HG03432 (cell line): Measurements from ENCODE around the gene PROX2.

Source experiments
- ATAC-seq: cut with Tn5 transposase; IDR thresholded peaks from one replicate; pipeline ENCODE4 v1.9.1; 2021; ENCODE audit warnings: mild to moderate bottlenecking, moderate library complexity; ENCODE audit not compliant: unreplicated experiment

The PROX2 gene

DNA sequence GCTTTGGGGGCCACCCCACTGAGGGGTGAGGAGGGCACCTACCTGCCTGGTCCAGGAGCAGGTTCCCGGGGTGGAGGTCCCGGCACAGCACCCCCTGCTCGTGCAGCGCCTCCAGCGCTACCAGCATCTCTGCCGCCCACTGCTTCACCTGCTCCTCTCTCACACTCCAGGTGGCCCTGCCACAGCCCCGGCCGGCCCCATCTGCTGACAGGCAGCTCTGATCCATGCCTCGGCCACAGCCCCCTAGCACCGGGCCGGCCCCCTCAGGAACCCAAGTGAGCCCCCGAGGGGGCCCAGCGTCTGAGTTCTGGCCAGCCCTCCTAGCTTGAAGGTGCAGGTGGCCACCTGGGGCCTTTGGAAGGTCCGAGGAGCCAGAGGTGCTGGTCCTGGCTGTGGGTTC lies 33.6 kb upstream of the PROX2 start:
- ATAC-seq = no peak

DNA sequence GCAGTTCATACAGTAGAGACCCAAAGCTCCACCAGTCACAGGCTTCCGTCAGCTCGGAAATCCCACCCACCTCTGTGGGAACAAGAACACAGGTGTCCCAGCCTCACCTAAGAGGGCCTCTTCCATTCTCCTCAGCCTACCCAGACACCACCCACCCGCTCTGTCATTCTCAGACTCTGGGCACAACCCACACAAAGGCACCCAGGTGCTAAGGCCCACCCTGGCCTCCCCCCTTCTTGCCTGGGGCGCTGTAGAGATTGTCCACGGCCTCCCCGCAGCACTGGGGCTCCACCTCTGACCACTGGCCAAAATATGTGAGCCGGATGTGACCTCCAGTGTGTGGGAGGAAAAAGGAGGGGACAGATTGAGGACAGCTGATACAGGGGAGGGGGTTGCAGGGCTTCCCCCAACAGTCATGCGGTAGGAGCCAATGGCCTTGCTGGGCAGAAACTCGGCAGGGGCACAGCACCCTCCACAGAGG lies 33.0 kb upstream of the PROX2 start:
- no peak for ATAC-seq

DNA sequence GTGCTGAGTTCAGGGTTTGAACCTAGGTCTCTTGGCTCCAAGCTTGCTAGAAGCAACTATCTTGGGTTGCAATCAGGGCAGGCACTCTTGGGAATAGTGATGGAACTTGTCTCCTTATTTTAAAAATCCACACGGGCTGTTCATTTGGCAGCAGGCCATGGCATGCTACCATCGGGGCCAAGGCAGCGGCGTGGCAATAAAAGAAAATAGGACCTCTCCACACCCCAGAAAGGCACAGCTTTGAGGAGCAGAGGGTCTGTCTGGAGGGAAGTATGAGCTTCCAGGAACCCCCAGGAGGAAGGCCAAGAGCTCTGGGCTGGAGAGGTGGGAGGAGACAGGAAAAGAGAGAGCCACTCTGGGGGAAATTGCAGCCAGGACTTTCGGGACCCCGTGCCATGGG lies 31.8 kb upstream of the PROX2 start:
- ATAC-seq = no peak

DNA sequence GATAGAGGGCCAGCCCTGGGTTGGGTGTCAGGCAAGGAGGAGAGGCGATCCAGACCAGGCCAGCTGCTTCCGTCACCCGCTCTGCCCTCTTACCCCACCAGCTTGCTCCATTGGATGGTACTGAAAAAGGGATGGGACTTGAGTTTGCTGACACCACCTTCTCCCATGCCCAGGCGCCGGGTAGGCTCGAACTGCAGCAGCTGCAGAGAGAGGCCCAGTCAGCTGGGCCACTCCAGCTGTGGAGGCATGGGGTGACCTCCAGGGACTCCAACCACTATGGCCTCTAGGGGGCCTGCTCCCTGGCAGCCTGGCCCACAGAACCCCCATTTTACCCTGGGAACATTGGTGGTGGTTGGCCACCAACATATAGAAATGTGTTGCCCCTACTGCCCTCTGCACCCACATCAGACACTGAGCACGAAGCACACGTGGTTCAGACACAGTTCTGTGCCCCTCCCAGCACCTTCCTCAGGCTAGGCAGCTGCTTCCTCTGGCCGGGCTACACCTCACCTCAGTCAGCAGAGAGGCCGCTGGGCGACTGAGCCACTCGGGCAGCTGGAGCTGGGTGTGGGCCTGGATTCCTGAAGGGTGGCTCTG lies 31.1 kb upstream of the PROX2 start:
- ATAC-seq = no peak

DNA sequence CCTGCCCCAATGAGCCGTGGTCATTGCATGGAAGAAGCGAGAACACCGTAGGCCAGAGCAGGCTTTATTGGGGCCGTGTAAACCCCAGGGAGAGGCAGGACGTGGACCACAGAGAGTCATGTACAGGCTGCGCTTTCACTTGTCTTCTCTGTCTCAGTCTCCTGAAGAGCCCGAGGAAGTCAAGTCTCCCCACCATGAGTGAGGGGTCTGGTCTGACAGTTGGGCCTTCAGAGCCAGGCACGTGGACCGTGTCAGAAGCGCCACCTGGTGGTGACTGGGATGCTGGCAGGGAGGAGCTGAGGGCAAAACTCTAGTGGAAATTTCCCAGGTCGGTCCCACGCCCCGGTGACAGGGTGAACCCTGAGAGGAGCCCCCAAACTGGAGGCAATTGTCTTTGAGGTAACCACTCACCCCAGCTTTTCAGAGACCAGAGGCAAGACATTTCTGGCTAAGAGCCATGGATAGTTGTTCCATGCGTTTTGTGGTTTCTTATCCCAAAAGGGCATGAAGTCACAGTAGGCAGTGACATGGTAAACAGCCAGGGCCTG lies 29.7 kb upstream of the PROX2 start:
- no peak for ATAC-seq

DNA sequence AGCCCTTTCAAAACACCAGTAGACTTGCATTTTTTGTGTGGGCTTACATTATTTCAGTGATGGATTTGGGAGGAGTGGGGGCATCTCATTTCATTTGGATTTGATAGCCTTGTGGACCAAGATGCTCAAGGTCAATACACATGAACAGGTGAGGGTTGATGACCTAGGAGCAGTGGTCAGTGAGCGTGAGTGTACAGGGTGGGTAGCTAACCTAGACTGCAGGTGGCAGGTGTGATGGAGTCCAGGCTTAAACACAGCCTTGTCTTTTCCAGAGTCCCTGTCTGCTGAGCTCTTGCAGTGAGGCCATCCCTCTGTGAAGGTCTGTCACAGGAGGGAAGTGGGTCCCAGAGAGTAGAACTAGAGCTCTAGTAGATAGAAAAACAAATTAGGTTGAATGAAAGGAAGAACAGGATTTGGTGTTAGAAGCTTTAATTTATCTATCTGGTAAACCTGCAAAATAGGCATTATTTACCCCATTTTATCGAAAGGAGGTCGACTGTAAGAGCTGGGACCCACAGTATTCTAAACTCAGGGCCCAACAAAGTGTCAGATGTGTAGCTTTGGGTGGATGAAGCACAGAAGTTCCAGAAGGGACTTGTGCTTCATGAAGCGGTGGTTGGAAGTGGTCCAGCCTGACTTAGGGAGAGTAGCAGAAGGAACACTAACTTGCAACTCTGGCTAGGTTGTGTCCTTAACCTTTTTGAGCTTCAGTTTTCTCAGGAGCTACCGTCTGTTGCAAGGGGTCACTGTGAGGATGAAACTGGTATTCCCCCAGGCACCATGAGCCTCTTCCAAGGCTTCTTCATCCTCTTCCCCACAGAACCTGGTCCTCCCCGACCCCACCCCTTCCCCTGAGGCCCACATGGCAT lies 28.9 kb upstream of the PROX2 start:
- no peak for ATAC-seq

DNA sequence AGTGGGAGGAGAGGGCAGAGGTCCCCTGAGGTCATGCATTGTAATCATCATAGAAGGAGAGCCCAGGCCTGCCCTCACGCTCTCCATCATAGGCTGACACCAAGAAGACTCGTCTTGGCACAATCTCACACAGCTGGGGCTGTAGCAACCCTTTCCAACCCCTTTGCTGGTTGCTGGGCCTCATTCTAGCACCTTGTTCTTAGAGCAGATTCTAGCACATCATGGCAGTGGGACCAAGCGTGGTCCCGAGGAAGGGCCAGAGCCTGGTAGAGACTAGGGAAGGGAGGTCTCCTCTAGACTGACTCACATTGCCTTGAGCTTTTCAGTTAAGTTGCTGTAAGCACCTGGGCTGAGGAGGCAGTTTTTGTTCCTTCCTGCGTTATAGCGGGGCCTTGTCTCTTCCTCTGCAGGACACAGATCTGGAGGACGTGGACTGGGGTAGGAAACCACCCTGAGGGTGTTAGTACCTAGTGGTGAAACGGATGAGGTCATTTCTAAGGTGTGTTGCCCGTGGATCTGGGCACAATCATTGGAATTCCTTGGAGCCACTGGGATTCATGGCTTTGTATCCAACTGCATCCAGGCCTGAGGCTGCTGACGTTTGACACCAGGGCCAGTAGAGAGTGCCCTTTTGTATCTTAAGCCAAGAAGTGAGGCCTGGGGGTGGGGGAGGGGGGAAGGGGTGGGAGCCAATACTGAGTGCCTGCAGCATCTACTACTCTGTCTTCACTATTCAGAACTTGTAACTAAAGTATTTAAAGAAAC lies 27.2 kb upstream of the PROX2 start:
- ATAC-seq = no peak

DNA sequence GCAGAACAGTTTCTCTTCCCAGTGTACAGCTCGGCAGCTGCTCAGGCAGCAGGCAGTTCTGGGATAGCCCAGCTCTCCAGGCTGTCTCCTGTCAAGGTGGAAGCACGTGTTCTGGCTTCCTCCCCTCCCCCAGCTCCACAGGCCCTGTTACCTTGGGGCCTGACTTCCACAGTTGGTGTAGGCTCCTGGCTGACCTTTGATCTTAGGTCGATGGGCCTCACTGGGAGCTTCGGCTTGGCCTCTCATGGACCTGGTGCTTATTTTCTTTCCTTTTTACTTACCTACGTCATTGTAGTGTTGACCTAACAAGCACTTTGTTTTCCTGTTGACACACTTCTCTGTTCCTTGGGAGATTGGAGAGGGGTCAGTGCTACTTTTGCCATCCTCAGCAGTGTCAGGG lies 22.7 kb upstream of the PROX2 start:
- no peak for ATAC-seq

DNA sequence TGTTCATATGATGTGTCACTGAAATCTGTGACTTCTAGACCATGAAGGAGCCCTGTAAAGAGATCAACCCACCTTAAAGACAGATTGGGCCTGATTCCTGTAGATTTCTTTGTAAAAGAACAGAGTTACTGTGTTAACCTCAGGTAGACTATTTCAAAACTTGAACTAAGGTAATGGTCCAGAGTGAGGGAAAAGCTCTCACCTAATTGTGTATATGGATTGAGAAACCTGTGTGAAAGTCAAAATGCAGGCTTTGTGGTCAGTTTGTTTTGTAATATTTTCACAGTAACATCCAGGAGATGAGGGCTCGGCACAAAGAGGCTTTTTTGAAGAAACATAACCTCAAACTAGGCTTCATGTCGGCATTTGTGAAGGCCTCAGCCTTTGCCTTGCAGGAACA lies 22.1 kb upstream of the PROX2 start:
- ATAC-seq = no peak

DNA sequence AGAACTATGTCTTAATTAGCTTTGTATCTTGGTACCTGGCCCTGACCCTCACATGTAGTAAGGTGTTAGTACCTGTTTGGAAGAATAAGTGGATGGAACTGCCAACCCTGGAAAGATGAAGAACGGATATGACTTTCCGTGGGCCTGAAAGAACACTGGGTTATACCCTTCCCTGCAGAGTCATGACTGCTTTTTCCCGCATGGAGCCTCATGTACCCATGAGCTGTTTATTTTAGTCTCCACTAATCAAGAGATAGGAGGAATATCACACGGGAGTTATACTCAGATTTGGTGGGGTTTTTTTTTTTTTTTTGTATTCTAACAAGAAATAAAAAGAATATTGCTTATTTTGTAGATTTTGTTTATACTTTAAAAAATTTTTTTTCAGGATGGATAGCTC lies 21.7 kb upstream of the PROX2 start:
- no peak for ATAC-seq

DNA sequence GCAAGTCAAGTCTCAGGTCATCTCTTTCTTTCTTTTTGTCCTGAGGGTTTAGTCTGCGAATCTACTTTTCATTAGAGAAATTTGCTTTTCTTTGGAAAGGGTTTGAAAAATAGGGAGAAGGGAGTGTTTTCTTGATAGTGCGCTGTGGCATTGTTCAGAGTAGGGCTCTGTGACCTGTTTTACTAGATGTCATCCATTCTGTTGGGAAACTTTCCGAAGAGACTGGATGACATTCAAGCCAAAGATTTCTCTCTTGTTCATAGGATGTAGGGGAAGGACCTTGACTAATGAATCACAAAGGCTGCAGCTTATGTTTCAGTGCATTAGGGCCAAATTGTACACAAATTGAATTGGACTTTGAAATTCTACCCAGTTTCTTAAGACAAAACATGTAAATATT lies 20.5 kb upstream of the PROX2 start:
- ATAC-seq = no peak

DNA sequence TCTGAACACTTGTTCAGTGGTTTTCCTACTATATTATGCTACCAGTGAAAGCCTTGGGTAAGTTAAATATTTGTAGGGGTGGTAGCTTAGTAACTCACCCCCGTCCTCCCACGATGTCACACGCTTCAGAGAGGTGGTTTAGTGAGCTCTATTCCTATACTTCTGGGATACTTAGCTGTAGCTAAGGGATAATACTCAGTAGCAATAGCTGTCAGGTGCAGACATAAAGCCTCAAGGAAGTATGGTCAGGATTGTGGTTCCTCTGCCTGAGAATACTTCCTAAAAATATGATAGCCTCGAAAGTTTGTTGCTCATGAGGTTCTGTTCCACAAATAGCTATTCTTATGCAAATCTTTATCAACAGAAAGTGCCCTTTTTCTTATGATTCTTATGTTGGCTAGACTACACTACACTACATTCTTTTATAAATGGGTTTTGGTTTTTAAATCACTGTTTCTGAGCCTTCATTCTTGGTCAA lies 17.7 kb upstream of the PROX2 start:
- ATAC-seq = peak; percentile 61

DNA sequence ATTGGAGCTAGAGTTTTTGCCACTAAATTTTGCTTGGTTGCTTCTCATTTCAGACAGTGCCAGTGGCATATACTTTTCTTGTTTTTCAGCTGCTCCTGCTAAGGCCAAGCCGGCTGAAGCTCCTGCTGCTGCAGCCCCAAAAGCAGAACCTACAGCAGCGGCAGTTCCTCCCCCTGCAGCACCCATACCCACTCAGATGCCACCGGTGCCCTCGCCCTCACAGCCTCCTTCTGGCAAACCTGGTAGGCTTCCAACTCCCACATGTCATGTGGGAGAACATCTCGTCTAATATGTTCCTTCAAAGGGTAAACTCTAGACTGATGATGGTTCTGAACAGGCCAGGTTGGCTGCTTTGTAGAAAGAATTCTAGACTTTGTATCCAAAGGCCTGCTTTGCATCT lies 16.8 kb upstream of the PROX2 start:
- peak; percentile 4 for ATAC-seq

DNA sequence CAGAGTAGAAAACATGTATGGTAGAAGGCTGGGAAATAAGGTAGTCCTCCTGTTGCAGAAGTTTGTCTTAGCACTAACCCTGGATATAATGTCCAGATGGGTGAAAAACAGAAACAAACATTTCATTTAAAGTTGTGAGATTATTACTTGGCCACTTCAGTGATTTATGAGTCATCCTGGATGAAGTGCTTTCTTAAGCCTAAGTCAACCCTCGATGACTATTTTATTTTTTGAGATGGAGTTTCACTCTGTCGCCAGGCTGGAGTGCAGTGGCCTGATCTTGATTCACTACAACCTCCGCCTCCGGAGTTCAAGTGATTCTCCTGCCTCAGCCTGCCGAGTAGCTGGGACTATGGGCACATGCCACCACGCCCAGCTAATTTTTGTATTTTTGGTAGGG lies 15.9 kb upstream of the PROX2 start:
- ATAC-seq = no peak

DNA sequence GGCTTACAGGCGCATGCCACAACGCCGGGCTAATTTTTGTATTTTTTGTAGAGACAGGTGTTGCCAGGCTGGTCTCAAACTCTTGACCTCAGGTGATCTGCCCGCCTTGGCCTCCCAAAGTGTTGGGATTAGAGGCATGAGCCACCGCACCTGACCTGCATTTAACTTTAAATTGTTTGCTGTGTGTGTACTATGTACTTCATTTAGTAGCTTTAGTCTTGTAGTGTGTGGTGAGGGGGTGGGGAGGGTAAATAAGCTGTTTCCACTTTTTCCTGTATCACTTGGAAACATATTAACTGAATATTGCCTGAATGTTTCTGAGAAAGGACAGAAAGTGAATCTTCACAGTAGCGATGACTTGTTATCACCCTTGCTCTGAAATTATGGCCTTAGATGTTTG lies 14.3 kb upstream of the PROX2 start:
- no peak for ATAC-seq

DNA sequence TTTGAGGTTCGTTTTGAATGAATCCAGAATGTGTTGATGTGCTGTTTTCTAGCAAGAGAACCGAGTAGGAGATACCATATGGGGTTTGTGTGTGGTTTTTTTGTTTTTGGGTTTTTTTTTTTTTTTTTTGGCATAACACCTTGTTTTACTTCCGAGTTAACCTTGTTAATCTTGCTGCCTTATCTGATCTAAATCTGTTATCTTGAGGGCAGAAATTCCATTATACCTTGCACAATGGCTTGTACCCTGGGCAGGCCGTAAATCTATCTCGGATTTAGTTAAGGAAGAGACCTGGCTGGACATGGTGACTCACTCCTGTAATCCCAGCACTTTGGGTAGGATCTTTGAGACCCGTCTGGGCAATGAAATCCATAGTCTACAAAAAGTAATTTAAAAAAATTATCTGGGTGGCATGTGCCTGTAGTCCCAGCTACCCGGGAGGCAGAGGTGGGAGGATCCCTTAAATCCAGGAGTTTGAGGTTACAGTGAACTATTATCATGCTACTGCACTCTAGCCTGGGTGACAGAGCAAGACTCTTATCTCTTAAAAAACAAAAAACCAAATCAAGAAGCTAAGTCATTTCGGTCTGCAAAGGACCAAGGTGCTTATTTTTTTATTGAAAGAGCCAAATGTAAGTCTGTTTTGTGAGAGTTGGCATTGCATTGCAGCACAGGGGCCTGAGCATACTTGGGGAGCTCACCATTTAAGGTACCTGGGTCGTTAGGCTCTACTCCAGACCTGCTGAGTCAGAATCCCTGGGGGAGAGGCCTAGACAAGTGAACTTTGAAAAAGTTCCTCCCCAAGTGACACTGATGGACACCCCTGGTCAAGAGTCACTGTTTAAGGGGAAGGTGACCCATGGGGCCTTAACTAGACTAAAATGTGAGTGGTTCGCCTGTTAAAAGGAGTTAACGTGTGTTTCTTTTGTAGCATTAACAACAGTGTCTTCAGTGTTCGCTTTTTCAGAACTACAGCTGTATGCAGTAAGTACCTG lies 12.5 kb upstream of the PROX2 start:
- ATAC-seq = no peak

DNA sequence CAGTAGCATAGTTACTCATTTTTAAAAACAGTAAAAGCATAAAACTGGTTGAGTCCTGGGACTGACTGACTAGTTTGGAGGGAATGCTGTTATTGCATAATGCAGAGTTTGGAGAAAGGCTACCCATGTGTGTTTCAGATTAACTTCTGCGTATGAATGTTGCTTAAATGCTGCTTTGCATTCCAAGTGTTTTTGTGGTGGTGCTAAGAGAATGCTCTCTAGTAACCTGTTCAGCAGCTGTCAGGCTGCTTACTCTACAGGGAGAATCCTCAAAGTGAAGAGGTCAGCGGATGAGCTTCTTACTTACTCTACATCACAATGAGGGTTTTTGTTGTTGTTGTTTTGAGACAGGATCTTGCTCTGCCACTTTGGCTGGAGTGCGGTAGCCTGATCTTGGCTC lies 10.1 kb upstream of the PROX2 start:
- no peak for ATAC-seq

DNA sequence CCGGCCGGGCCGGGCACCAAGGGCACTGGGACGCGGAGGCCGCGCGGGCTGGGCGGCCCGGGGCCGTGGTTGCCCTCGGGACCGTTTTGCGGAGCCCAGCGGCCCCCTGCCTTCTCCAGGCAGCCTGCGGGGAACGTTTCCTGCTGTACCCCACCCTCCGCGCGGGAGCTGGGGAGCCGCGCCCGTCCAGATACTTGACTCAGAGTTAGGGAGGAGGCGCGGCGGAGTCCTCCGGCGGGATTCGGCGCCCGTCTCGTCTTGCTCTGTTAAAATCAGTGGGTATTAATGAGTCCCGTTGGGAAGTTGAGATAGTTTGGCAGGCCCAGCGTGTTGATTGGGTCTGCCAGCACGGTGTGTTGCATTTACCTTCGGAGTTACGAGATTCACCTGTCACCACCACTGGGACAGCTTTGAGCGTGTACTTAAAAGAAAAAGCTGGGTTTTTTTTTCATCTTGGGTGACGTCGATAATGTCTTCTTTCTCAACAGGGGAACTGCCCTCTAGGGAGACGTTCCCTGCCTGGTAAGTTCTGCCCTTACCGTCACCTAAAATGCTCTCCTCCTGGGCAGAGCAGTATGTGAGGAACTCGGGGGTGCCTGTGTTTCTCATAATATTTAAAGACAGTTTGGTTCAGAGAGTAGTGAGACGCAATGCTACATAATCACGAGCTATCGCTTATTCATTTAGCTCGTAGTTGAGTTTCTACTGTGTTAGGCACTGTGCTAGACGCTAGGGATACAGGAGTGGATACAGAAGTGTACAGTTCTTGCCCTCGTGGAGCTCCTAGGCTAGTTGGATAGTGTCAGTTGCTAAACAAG lies 6.4 kb upstream of the PROX2 start:
- peak; percentile 43 for ATAC-seq

DNA sequence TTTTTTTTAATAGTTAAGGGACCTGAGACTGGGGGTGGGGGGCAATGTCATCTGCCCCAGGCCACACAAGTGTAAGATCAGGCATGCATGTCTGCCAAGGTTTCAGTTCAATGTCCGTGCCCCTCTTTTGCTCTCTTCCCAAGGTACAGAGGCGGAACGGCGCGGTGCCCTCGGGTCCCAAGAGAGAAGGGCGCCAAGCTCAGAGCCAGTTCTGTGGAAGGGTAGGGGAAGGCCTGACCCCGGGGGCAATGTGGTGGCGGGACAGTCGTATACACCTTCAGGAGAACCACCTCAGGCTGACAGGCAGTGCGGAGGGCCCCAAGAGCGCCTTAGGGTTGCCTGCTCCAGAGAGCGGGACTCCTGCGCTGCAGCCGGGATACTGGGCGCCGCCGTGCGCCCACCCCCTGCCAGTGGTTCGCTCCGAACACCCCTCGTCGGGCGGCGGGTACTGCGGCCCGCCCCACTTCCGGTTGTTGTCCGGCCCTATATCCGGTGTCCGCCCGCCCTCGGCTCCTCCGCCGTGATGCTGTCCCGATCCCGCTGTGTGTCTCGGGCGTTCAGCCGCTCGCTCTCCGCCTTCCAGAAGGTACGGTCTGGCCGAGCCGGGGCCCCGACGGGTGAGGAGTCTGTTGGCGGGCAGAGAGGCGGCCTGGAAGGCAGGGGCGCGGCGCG lies 5.6 kb upstream of the PROX2 start, which contains the start of gene DLST:
TSS of gene DLST (plus strand) at position 486 of the 672 bp plus-strand sequence. CDS start at position 524, 38 bp downstream.
- peak; percentile 95 for ATAC-seq
